Measurements from ENCODE around the gene NTNG2. TPM values are rescaled to one million over a fixed set of nuclear protein-coding genes. Genes with fewer than 3 reads are reported as not detected.

NTNG2 gene
- total RNA-seq, 1 donor from 2014 or later = 0.98 TPM

GRCh38 chr9:132237481-132237880 lies 75.6 kb downstream of the NTNG2 start:
- Histone ChIP-seq H3K27ac (no peak overlapping the region), H3K4me3 (no peak overlapping the region), H3K36me3 (no peaks in the 10 kb centered on the region), H3K4me1 (peaks cover 14% of the 10 kb centered on the region), H3K27me3 (no peaks in the 10 kb centered on the region), H3K9me3 (no peaks in the 10 kb centered on the region)
- intact Hi-C loops (cut with DNase I) = no loop called here
- TF ChIP-seq POLR2A (IDR thresholded peaks at IDR 0.05) (no peak), CTCF (IDR thresholded peaks at IDR 0.05) (no peak), POLR2AphosphoS5 (IDR thresholded peaks at IDR 0.05; ENCODE audit: insufficient read depth in 1 of 2, low read depth in 1 of 2) (no peak)
- DNase-seq (ENCODE audit: extremely low spot score in 2 of 2) = no peak

GRCh38 chr9:132238026-132238972 lies 76.4 kb downstream of the NTNG2 start:
- no peak for TF ChIP-seq POLR2A (IDR thresholded peaks at IDR 0.05)
- no peak for TF ChIP-seq POLR2AphosphoS5 (IDR thresholded peaks at IDR 0.05; ENCODE audit: insufficient read depth in 1 of 2, low read depth in 1 of 2)
- TF ChIP-seq CTCF (IDR thresholded peaks at IDR 0.05) = no peak
- Histone ChIP-seq H3K36me3 (no peaks in the 10 kb centered on the region), H3K4me1 (peaks cover 22% of the 10 kb centered on the region), H3K27me3 (no peaks in the 10 kb centered on the region), H3K27ac (no peak overlapping the region), H3K9me3 (no peaks in the 10 kb centered on the region), H3K4me3 (no peak overlapping the region)
- intact Hi-C loops (cut with DNase I) = no loop called here
- DNase-seq (ENCODE audit: extremely low spot score in 2 of 2) = no peak

GRCh38 chr9:132238992-132239391 lies 77.1 kb downstream of the NTNG2 start:
- intact Hi-C loops (cut with DNase I) = no loop called here

GRCh38 chr9:132239518-132239917 lies 77.7 kb downstream of the NTNG2 start:
- Histone ChIP-seq H3K4me3 (no peak overlapping the region), H3K27me3 (no peaks in the 10 kb centered on the region)
- TF ChIP-seq CTCF (IDR thresholded peaks at IDR 0.05) (no peak), POLR2AphosphoS5 (IDR thresholded peaks at IDR 0.05; ENCODE audit: insufficient read depth in 1 of 2, low read depth in 1 of 2) (no peak)

More at GRCh38 chr9:132238992-132239391, 77.1 kb downstream of the NTNG2 start:
- no peak for DNase-seq (ENCODE audit: extremely low spot score in 2 of 2)
- Histone ChIP-seq H3K27ac (no peak overlapping the region), H3K36me3 (no peaks in the 10 kb centered on the region), H3K27me3 (no peaks in the 10 kb centered on the region), H3K9me3 (no peaks in the 10 kb centered on the region), H3K4me3 (no peak overlapping the region), H3K4me1 (peaks cover 24% of the 10 kb centered on the region)
- TF ChIP-seq POLR2A (IDR thresholded peaks at IDR 0.05) (no peak), CTCF (IDR thresholded peaks at IDR 0.05) (no peak), POLR2AphosphoS5 (IDR thresholded peaks at IDR 0.05; ENCODE audit: insufficient read depth in 1 of 2, low read depth in 1 of 2) (no peak)

More at GRCh38 chr9:132239518-132239917, 77.7 kb downstream of the NTNG2 start:
- no peak overlapping the region for H3K27ac ChIP-seq
- no peaks in the 10 kb centered on the region for H3K36me3 ChIP-seq
- intact Hi-C loops (cut with DNase I) = no loop called here
- H3K4me1 ChIP-seq = peaks cover 24% of the 10 kb centered on the region
- no peak for DNase-seq (ENCODE audit: extremely low spot score in 2 of 2)
- no peaks in the 10 kb centered on the region for H3K9me3 ChIP-seq

All from vagina (tissue), 2 donors.